ENCODE results near the gene ADD2.
"Not testable (repeated sequence)": the region's sequence is repeated elsewhere in the genome, so short reads cannot be mapped to it uniquely, and the experiment has no call there.

DNA sequence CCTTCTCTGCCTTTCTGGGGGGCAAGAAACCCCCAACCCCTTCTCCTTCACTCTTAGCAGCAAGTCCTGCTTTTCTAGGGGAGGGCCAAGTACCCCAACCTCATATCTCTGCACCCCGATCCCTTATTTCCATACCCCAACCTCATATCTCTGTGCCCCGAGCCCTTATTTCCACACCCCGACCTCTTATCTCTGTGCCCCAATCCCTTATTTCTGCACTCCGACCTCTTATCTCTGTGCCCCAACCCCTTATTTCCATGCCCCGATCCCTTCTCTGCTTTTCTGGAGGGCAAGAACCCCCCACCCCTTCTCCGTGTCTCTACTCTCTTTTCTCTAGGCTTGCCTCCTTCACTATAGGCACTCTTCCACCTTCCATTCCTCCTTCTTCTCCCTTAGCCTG is 146.5 kb downstream of the ADD2 start:
- TF ChIP-seq, protein P1, sequence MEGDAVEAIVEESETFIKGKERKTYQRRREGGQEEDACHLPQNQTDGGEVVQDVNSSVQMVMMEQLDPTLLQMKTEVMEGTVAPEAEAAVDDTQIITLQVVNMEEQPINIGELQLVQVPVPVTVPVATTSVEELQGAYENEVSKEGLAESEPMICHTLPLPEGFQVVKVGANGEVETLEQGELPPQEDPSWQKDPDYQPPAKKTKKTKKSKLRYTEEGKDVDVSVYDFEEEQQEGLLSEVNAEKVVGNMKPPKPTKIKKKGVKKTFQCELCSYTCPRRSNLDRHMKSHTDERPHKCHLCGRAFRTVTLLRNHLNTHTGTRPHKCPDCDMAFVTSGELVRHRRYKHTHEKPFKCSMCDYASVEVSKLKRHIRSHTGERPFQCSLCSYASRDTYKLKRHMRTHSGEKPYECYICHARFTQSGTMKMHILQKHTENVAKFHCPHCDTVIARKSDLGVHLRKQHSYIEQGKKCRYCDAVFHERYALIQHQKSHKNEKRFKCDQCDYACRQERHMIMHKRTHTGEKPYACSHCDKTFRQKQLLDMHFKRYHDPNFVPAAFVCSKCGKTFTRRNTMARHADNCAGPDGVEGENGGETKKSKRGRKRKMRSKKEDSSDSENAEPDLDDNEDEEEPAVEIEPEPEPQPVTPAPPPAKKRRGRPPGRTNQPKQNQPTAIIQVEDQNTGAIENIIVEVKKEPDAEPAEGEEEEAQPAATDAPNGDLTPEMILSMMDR (IDR thresholded peaks at IDR 0.05; ENCODE audit: low read depth, low read length) = not testable (repeated sequence)
- TF ChIP-seq POLR2A (IDR thresholded peaks at IDR 0.05; ENCODE audit: extremely low read depth, insufficient read length); MYC (IDR thresholded peaks at IDR 0.05; ENCODE audit: low read depth, low read length): not testable (repeated sequence)
- TF ChIP-seq, protein P2, sequence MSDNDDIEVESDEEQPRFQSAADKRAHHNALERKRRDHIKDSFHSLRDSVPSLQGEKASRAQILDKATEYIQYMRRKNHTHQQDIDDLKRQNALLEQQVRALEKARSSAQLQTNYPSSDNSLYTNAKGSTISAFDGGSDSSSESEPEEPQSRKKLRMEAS (IDR thresholded peaks at IDR 0.05; ENCODE audit: low read depth, low read length) = not testable (repeated sequence)

Measured in NB4 (cell line).